Spleen (tissue), 11 donors: ENCODE data around the gene COL9A2. TPM values are rescaled to one million over a fixed set of nuclear protein-coding genes. Genes with fewer than 3 reads are reported as not detected.
"Not testable (repeated sequence)": the region's sequence is repeated elsewhere in the genome, so short reads cannot be mapped to it uniquely, and the experiment has no call there.

Experiments
- DNase-seq: peaks from one replicate; pipeline ENCODE4 v3.0.0-alpha.2; 2020
- H3K27ac ChIP-seq, 8 donors: fragments of 200-600 bp; sonication (generic) in 7 of 8; 1 replicate in 4 of 8; 2 replicates in 4 of 8; pipeline versions ENCODE4 v1.5.0 to v1.8.0; 2016 to 2021; ENCODE audit warnings: inconsistent platforms in 4 of 8, mild to moderate bottlenecking in 4 of 8, moderate library complexity in 1 of 8
- H3K27me3 ChIP-seq, 7 donors: fragments of 200-600 bp; sonication (generic) in 6 of 7; replicated peaks in 1 of 7; 1 replicate in 4 of 7; 2 replicates in 3 of 7; pipeline versions ENCODE4 v1.5.0 to v1.8.0; 2016 to 2021; ENCODE audit warnings: inconsistent platforms in 3 of 7, mild to moderate bottlenecking in 1 of 7
- H3K36me3 ChIP-seq, 6 donors: fragments of 200-600 bp; sonication (generic) in 5 of 6; 1 replicate in 4 of 6; 2 replicates in 2 of 6; pipeline versions ENCODE4 v1.5.0 to v1.8.0; 2016 to 2021; ENCODE audit warnings: inconsistent platforms in 2 of 6
- H3K4me1 ChIP-seq, 6 donors: fragments of 200-600 bp; sonication (generic) in 5 of 6; 1 replicate in 3 of 6; 2 replicates in 3 of 6; pipeline versions ENCODE4 v1.5.0 to v1.8.0; 2016 to 2021; ENCODE audit warnings: inconsistent platforms in 3 of 6
- H3K4me3 ChIP-seq, 8 donors: fragments of 200-600 bp; sonication (generic) in 7 of 8; 1 replicate in 4 of 8; 2 replicates in 4 of 8; pipeline versions ENCODE4 v1.5.0 to v1.8.0; 2016 to 2021; ENCODE audit warnings: inconsistent platforms in 4 of 8, mild to moderate bottlenecking in 4 of 8, moderate library complexity in 2 of 8
- H3K9me3 ChIP-seq, 8 donors: fragments of 200-600 bp; sonication (generic) in 7 of 8; 1 replicate in 4 of 8; 2 replicates in 4 of 8; pipeline versions ENCODE4 v1.5.0 to v1.8.0; 2016 to 2021; ENCODE audit warnings: inconsistent platforms in 4 of 8
- POLR2A ChIP-seq, 3 donors: fragments of 450-650 bp; IDR thresholded peaks; one replicate each; pipeline ENCODE4 v1.5.1; 2017; ENCODE audit warnings: antibody characterized with exemption in 3 of 3, mild to moderate bottlenecking in 1 of 3
- POLR2AphosphoS5 ChIP-seq, 3 donors: sonication (generic); formaldehyde crosslinking; IDR thresholded peaks; one replicate each; pipeline ENCODE4 v1.5.1; 2017; ENCODE audit warnings: antibody characterized with exemption in 3 of 3
- WGBS, 5 donors: extraction: QIAGEN DNeasy Blood & Tissue Kit in 3 of 5; methylation state at CpG; one replicate each; pipeline versions ENCODE4 v1.1.5 to v1.1.7; 2013 to 2018; 5-methylcytosine and 5-hydroxymethylcytosine counted together
- intact Hi-C: fragments of 100-400 bp; cut with DNase I; formaldehyde crosslinking; loops from one replicate; pipeline ENCODE4 v1.15.0; 2023; ENCODE audit warnings: low total_unique reads
- polyA plus RNA-seq, 3 donors: library from polyadenylated mRNA; stranded (reverse); fragments of 200-250 nt; gene quantifications; one replicate each; pipeline ENCODE4 v1.2.1, GENCODE V29; 2013
- total RNA-seq, 7 donors: library from RNA; depleted of rRNA in 3 of 7; stranded (reverse); fragments of >200 nt in 3 of 7; fragmentation: NEBNext Ultra II Directional in 4 of 7; extraction: Animal tissue kit (Norgen Biotek cat#: 25700) in 4 of 7; gene quantifications; one replicate each; pipeline versions ENCODE4 v1.1.0 to v1.2.1, GENCODE V29; 2016 to 2021
- TF ChIP-seq, protein P1 (sequence below), 11 experiments: fragments of 200-600 bp in 7 of 11; fragments of 450-650 bp in 4 of 11; sonication (generic) in 4 of 11; IDR thresholded peaks in 8 of 11; conservative IDR thresholded peaks in 3 of 11; 1 replicate in 7 of 11; 2 replicates in 4 of 11; pipeline versions ENCODE4 v1.4.0 to v1.8.0; 2016 to 2021; ENCODE audit warnings: antibody characterized with exemption in 11 of 11, inconsistent platforms in 4 of 11, mild to moderate bottlenecking in 1 of 11
- donor health status: healthy with polysubstance abuse.
- donor health status: DM: no; HTN: no; CAD: no; lungs with moderate emphysema.
- donor health status: DM: no; HTN: no; CAD: no.
- donor health status: Bipolar disorder and iron deficiency.
- donor health status: healthy.
- donor health status: DM: no; HTN: no; CAD: no.
- donor health status: DM: yes; HTN: yes; CAD: no.

COL9A2 gene
- total and polyA plus RNA-seq, 10 donors: 3.1 to 17.8 (median 7.8) TPM

DNA sequence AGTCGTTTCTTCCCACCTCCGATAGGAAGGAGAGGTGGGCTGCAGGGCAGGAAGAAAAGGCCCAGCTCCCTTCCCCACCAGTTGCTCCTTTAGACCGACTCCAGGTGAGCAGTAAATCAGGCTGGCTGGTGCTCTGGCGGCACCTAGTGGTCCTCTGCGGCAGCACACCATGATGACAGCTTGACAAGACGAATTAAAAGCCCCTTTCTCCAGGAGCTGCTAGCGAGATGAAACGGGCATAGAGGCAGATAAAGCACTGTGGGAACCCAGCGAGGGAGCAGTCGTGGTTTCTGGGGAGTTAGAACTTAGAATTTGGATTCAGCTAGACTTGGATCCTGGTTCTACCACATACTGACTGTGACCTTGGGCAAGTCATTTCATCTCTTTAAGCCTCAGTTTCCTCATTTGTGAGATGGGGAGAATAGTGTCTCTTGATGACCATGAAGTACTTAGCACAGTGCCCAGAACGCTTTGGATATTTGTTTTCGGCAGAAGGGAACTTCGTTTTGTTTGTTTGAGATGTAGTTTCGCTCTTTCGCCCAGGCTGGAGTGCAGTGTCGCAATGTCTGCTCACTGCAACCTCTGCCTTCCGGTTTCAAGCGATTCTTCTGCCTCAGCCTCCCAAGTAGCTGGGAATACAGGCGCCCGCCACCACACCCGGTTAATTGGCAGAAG is 21.8 kb upstream of the COL9A2 start:
- Histone ChIP-seq H3K27me3 (no peaks in the 10 kb centered on the region), H3K36me3 (no peaks in the 10 kb centered on the region), H3K4me1 (peaks cover 7 to 56% (median 41%) of the 10 kb centered on the region in 6 donors), H3K4me3 (peak overlapping the region in 1 of 8 donors; percentile 25), H3K9me3 (no peaks in the 10 kb centered on the region), H3K27ac (peak overlapping the region in 7 of 8 donors; percentile 37 to 92 (median 77))
- TF ChIP-seq POLR2A (IDR thresholded peaks at IDR 0.05) (no peak), POLR2AphosphoS5 (IDR thresholded peaks at IDR 0.05) (peak in 2 of 3 donors; percentile 45 to 52)
- TF ChIP-seq, protein P1, sequence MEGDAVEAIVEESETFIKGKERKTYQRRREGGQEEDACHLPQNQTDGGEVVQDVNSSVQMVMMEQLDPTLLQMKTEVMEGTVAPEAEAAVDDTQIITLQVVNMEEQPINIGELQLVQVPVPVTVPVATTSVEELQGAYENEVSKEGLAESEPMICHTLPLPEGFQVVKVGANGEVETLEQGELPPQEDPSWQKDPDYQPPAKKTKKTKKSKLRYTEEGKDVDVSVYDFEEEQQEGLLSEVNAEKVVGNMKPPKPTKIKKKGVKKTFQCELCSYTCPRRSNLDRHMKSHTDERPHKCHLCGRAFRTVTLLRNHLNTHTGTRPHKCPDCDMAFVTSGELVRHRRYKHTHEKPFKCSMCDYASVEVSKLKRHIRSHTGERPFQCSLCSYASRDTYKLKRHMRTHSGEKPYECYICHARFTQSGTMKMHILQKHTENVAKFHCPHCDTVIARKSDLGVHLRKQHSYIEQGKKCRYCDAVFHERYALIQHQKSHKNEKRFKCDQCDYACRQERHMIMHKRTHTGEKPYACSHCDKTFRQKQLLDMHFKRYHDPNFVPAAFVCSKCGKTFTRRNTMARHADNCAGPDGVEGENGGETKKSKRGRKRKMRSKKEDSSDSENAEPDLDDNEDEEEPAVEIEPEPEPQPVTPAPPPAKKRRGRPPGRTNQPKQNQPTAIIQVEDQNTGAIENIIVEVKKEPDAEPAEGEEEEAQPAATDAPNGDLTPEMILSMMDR (IDR thresholded peaks at IDR 0.05 in 8 of 11, conservative IDR thresholded peaks at IDR 0.05 in 3 of 11): peak; percentile 88 to 99 (median 97)
- DNase-seq: peak; percentile 95
- WGBS, 5 donors: 23 to 38% (median 29%) methylated on average over 18 to 21 of the region's 21 CpGs
- intact Hi-C loops: loop anchor here (5.0 kb wide), 1 partner anchor 187 kb away; no protein-coding TSS in a partner anchor

DNA sequence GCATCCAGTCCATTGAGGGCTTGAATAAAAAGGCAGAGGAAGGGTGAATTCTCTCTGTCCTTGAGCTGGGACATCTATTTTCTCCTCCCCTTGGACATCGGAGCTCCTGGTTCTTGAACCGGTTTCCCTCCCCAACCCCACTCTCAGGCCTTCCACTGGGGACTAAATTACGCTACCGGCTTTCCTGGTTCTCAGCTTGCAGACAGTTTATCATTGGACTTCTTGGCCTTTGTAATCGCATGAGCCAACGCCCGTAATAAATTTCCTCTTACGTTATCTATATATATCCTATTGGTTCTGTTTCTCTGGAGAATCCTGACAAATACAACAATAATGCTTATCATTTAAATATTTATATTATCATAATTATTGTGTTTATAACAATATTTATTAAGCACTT is 20.4 kb upstream of the COL9A2 start:
- Histone ChIP-seq H3K27me3 (no peaks in the 10 kb centered on the region), H3K4me3 (no peak overlapping the region), H3K36me3 (no peaks in the 10 kb centered on the region), H3K4me1 (peaks cover 7 to 44% (median 38%) of the 10 kb centered on the region in 6 donors), H3K9me3 (no peaks in the 10 kb centered on the region), H3K27ac (no peak overlapping the region)
- DNase-seq: no peak
- intact Hi-C loops: loop anchor here (5.0 kb wide), 1 partner anchor 185 kb away; no protein-coding TSS in a partner anchor
- 84 to 93% (median 89%) methylated on average over 8 of the region's 8 CpGs for WGBS, 5 donors
- TF ChIP-seq, protein P1 (IDR thresholded peaks at IDR 0.05 in 8 of 11, conservative IDR thresholded peaks at IDR 0.05 in 3 of 11): no peak
- TF ChIP-seq POLR2AphosphoS5 (IDR thresholded peaks at IDR 0.05): no peak
- no peak for TF ChIP-seq POLR2A (IDR thresholded peaks at IDR 0.05)

DNA sequence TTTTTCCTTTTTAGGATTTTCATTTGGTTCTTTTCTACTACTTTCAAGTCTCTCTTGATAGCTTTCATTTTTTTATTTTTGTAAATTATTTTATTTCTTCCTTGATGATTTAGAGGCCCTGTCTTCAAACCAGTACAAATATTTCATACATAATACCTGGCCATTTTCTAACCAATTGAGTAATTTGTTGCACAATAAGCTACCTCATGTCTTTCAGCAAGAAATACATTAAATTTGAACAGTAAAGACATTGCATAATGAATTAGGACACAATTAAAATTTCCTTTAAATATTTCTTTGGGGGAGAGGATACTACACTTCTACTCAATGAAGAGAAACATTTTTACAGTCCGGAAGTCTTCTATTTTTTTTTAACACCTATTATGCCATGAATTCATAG is 15.6 kb upstream of the COL9A2 start:
- Histone ChIP-seq H3K9me3 (peaks cover 0 to 8% (median 0%) of the 10 kb centered on the region in 8 donors), H3K4me3 (no peak overlapping the region), H3K4me1 (no peaks in the 10 kb centered on the region), H3K27ac (no peak overlapping the region), H3K36me3 (no peaks in the 10 kb centered on the region), H3K27me3 (no peaks in the 10 kb centered on the region)
- no peak for DNase-seq
- 80 to 97% (median 88%) methylated on average over 1 of the region's 1 CpG for WGBS, 5 donors
- intact Hi-C loops: no loop called here
- TF ChIP-seq POLR2A (IDR thresholded peaks at IDR 0.05) (no peak), POLR2AphosphoS5 (IDR thresholded peaks at IDR 0.05) (no peak)
- TF ChIP-seq, protein P1 (IDR thresholded peaks at IDR 0.05 in 8 of 11, conservative IDR thresholded peaks at IDR 0.05 in 3 of 11): no peak

DNA sequence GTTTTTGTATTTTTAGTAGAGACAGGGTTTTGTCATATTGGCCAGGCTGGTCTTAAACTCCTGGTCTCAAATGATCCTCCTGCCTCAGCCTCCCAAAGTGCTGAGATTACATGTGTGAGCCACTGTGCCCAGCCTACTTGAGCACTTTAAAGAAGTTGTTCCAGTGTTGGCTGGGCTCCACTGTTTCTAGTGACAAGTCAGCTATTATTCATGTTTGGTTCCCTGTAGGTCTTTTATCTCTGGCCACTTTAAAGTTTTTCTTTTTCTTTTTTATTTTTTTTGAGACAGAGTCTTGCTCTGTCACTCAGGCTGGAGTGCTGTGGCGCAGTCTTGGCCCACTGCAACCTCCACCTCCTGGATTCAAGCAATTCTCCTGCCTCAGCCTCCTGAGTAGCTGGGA is 14.3 kb upstream of the COL9A2 start:
- WGBS, 5 donors: 68 to 96% (median 89%) methylated on average over 1 of the region's 1 CpG
- H3K27ac ChIP-seq, H3K9me3 ChIP-seq, intact Hi-C loops, H3K27me3 ChIP-seq, H3K36me3 ChIP-seq, H3K4me1 ChIP-seq, DNase-seq, H3K4me3 ChIP-seq: not testable (repeated sequence)
